ENCODE results near the gene SH3BP4. TPM values are rescaled to one million over a fixed set of nuclear protein-coding genes. Genes with fewer than 3 reads are reported as not detected.

The SH3BP4 gene
- polyA plus RNA-seq, 1 donor = 27.7 TPM

GRCh38 chr2:235078914-235079472 lies 127.2 kb downstream of the SH3BP4 start:
- H3K9me3 ChIP-seq (ENCODE audit: control insufficient read depth, low read depth, low read length) = no peaks in the 10 kb centered on the region
- no peaks in the 10 kb centered on the region for H3K27me3 ChIP-seq (ENCODE audit: control insufficient read depth, insufficient read depth, low read length)
- no peak for DNase-seq
- no peaks in the 10 kb centered on the region for H3K4me1 ChIP-seq (ENCODE audit: control insufficient read depth, insufficient read depth, low read length)
- WGBS (ENCODE audit: insufficient coverage, low lambda C conversion rate) = no CpG with 5 or more reads among the region's 8 CpGs
- H3K36me3 ChIP-seq (ENCODE audit: control insufficient read depth, insufficient read depth, low read length) = no peaks in the 10 kb centered on the region
- H3K4me3 ChIP-seq (ENCODE audit: low read length) = no peak overlapping the region
- H3K27ac ChIP-seq (ENCODE audit: low read length) = no peak overlapping the region

GRCh38 chr2:235080101-235080500 lies 128.3 kb downstream of the SH3BP4 start:
- no peaks in the 10 kb centered on the region for H3K4me1 ChIP-seq (ENCODE audit: control insufficient read depth, insufficient read depth, low read length)
- H3K27me3 ChIP-seq (ENCODE audit: control insufficient read depth, insufficient read depth, low read length) = no peaks in the 10 kb centered on the region
- WGBS (ENCODE audit: insufficient coverage, low lambda C conversion rate) = 82% methylated on average over 2 of the region's 2 CpGs
- no peak for DNase-seq
- H3K27ac ChIP-seq (ENCODE audit: low read length) = no peak overlapping the region
- H3K36me3 ChIP-seq (ENCODE audit: control insufficient read depth, insufficient read depth, low read length) = no peaks in the 10 kb centered on the region
- H3K4me3 ChIP-seq (ENCODE audit: low read length) = no peak overlapping the region
- H3K9me3 ChIP-seq (ENCODE audit: control insufficient read depth, low read depth, low read length) = no peaks in the 10 kb centered on the region

- Histone ChIP-seq H3K27me3 (ENCODE audit: control insufficient read depth, insufficient read depth, low read length) (no peaks in the 10 kb centered on the region), H3K36me3 (ENCODE audit: control insufficient read depth, insufficient read depth, low read length) (no peaks in the 10 kb centered on the region), H3K9me3 (ENCODE audit: control insufficient read depth, low read depth, low read length) (no peaks in the 10 kb centered on the region), H3K4me3 (ENCODE audit: low read length) (no peak overlapping the region), H3K27ac (ENCODE audit: low read length) (no peak overlapping the region), H3K4me1 (ENCODE audit: control insufficient read depth, insufficient read depth, low read length) (no peaks in the 10 kb centered on the region)
- WGBS (ENCODE audit: insufficient coverage, low lambda C conversion rate) = no CpG with 5 or more reads among the region's 8 CpGs
- no peak for DNase-seq
These were observed 130.9 kb downstream of the SH3BP4 start for GRCh38 chr2:235082578-235083338.

- Histone ChIP-seq H3K27me3 (ENCODE audit: control insufficient read depth, insufficient read depth, low read length) (no peaks in the 10 kb centered on the region), H3K4me3 (ENCODE audit: low read length) (no peak overlapping the region), H3K36me3 (ENCODE audit: control insufficient read depth, insufficient read depth, low read length) (no peaks in the 10 kb centered on the region), H3K9me3 (ENCODE audit: control insufficient read depth, low read depth, low read length) (no peaks in the 10 kb centered on the region), H3K27ac (ENCODE audit: low read length) (no peak overlapping the region), H3K4me1 (ENCODE audit: control insufficient read depth, insufficient read depth, low read length) (peaks cover 6% of the 10 kb centered on the region)
- 100% methylated on average over 1 of the region's 3 CpGs for WGBS (ENCODE audit: insufficient coverage, low lambda C conversion rate)
- DNase-seq = no peak
These were observed 132.0 kb downstream of the SH3BP4 start for GRCh38 chr2:235083822-235084221.

- no peak for DNase-seq
- Histone ChIP-seq H3K36me3 (ENCODE audit: control insufficient read depth, insufficient read depth, low read length) (no peaks in the 10 kb centered on the region), H3K27me3 (ENCODE audit: control insufficient read depth, insufficient read depth, low read length) (no peaks in the 10 kb centered on the region), H3K4me1 (ENCODE audit: control insufficient read depth, insufficient read depth, low read length) (peaks cover 6% of the 10 kb centered on the region), H3K4me3 (ENCODE audit: low read length) (no peak overlapping the region), H3K27ac (ENCODE audit: low read length) (no peak overlapping the region), H3K9me3 (ENCODE audit: control insufficient read depth, low read depth, low read length) (no peaks in the 10 kb centered on the region)
- WGBS (ENCODE audit: insufficient coverage, low lambda C conversion rate) = no CpG with 5 or more reads among the region's 5 CpGs
These were observed 132.6 kb downstream of the SH3BP4 start for GRCh38 chr2:235084424-235084823.

- H3K36me3 ChIP-seq (ENCODE audit: control insufficient read depth, insufficient read depth, low read length) = no peaks in the 10 kb centered on the region
- no CpG with 5 or more reads among the region's 1 CpG for WGBS (ENCODE audit: insufficient coverage, low lambda C conversion rate)
- no peak overlapping the region for H3K27ac ChIP-seq (ENCODE audit: low read length)
- H3K9me3 ChIP-seq (ENCODE audit: control insufficient read depth, low read depth, low read length) = no peaks in the 10 kb centered on the region
- peaks cover 6% of the 10 kb centered on the region for H3K4me1 ChIP-seq (ENCODE audit: control insufficient read depth, insufficient read depth, low read length)
- H3K4me3 ChIP-seq (ENCODE audit: low read length) = no peak overlapping the region
- no peaks in the 10 kb centered on the region for H3K27me3 ChIP-seq (ENCODE audit: control insufficient read depth, insufficient read depth, low read length)
- DNase-seq = no peak
These were observed 133.7 kb downstream of the SH3BP4 start for GRCh38 chr2:235085476-235085875.

GRCh38 chr2:235086481-235087184 lies 134.8 kb downstream of the SH3BP4 start:
- Histone ChIP-seq H3K4me1 (ENCODE audit: control insufficient read depth, insufficient read depth, low read length) (peaks cover 6% of the 10 kb centered on the region), H3K27ac (ENCODE audit: low read length) (no peak overlapping the region), H3K4me3 (ENCODE audit: low read length) (no peak overlapping the region), H3K36me3 (ENCODE audit: control insufficient read depth, insufficient read depth, low read length) (no peaks in the 10 kb centered on the region), H3K27me3 (ENCODE audit: control insufficient read depth, insufficient read depth, low read length) (no peaks in the 10 kb centered on the region), H3K9me3 (ENCODE audit: control insufficient read depth, low read depth, low read length) (no peaks in the 10 kb centered on the region)
- WGBS (ENCODE audit: insufficient coverage, low lambda C conversion rate) = 100% methylated on average over 2 of the region's 15 CpGs
- DNase-seq = no peak

- Histone ChIP-seq H3K27ac (ENCODE audit: low read length) (no peak overlapping the region), H3K4me1 (ENCODE audit: control insufficient read depth, insufficient read depth, low read length) (peaks cover 6% of the 10 kb centered on the region), H3K9me3 (ENCODE audit: control insufficient read depth, low read depth, low read length) (no peaks in the 10 kb centered on the region), H3K36me3 (ENCODE audit: control insufficient read depth, insufficient read depth, low read length) (no peaks in the 10 kb centered on the region), H3K27me3 (ENCODE audit: control insufficient read depth, insufficient read depth, low read length) (no peaks in the 10 kb centered on the region), H3K4me3 (ENCODE audit: low read length) (no peak overlapping the region)
- no CpG with 5 or more reads among the region's 17 CpGs for WGBS (ENCODE audit: insufficient coverage, low lambda C conversion rate)
- DNase-seq = peak; percentile 34 to 42
These were observed 136.1 kb downstream of the SH3BP4 start for GRCh38 chr2:235087832-235088495.

- DNase-seq = peak in 1 of 2 donors; percentile 37
- WGBS (ENCODE audit: insufficient coverage, low lambda C conversion rate) = 20% methylated on average over 1 of the region's 10 CpGs
- H3K36me3 ChIP-seq (ENCODE audit: control insufficient read depth, insufficient read depth, low read length) = no peaks in the 10 kb centered on the region
- no peak overlapping the region for H3K27ac ChIP-seq (ENCODE audit: low read length)
- no peaks in the 10 kb centered on the region for H3K9me3 ChIP-seq (ENCODE audit: control insufficient read depth, low read depth, low read length)
- H3K4me1 ChIP-seq (ENCODE audit: control insufficient read depth, insufficient read depth, low read length) = peaks cover 6% of the 10 kb centered on the region
- H3K4me3 ChIP-seq (ENCODE audit: low read length) = no peak overlapping the region
- H3K27me3 ChIP-seq (ENCODE audit: control insufficient read depth, insufficient read depth, low read length) = no peaks in the 10 kb centered on the region
These were observed 136.7 kb downstream of the SH3BP4 start for GRCh38 chr2:235088496-235088921.

- no peaks in the 10 kb centered on the region for H3K36me3 ChIP-seq (ENCODE audit: control insufficient read depth, insufficient read depth, low read length)
- H3K27ac ChIP-seq (ENCODE audit: low read length) = no peak overlapping the region
- peaks cover 6% of the 10 kb centered on the region for H3K4me1 ChIP-seq (ENCODE audit: control insufficient read depth, insufficient read depth, low read length)
- no peaks in the 10 kb centered on the region for H3K27me3 ChIP-seq (ENCODE audit: control insufficient read depth, insufficient read depth, low read length)
- no CpG with 5 or more reads among the region's 4 CpGs for WGBS (ENCODE audit: insufficient coverage, low lambda C conversion rate)
- H3K9me3 ChIP-seq (ENCODE audit: control insufficient read depth, low read depth, low read length) = no peaks in the 10 kb centered on the region
- DNase-seq = no peak
- H3K4me3 ChIP-seq (ENCODE audit: low read length) = no peak overlapping the region
These were observed 139.6 kb downstream of the SH3BP4 start for GRCh38 chr2:235091421-235091820.
